Measurements from ENCODE around the gene SWAP70.

SWAP70 gene

DNA sequence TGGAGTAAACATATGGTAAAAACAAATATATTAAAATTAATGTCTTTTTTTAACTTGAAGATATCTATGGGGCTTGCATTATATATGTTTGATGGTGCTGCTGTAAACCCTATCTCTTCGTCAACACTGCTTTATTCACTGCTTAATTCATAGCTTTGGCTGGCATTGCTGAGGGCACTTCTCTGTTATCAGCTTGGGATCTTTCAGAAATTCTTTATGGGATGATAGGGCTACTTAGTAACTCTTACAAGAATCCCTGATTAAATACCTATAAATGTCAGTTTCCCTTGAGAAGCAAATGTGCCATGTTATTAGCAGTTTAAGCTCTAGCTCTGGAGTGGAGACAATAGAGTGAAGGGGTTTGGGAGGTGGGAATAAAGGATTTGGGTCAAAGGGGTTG is 112.3 kb downstream of the SWAP70 start:
- DNase-seq (ENCODE audit: low read depth), result no peak

DNA sequence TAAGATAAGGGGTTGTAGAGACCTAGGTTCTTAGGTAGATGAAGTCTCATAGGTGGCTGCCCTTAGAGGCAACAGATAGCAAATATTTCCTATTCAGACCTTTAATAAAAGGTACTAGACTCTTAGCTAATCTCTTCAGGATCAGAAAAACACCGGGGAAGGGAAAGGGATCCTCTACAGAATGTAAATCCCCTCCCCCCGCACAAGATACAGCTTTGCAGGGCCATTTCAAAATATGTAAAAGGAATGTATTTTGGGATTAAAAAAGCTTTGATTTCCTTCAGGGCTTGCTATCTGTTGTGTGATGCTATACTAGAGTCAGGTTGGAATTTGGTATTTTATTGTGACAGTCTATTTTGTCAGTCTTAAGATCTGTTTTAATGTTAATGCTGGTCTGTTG is 113.2 kb downstream of the SWAP70 start:
- DNase-seq (ENCODE audit: low read depth), result no peak

DNA sequence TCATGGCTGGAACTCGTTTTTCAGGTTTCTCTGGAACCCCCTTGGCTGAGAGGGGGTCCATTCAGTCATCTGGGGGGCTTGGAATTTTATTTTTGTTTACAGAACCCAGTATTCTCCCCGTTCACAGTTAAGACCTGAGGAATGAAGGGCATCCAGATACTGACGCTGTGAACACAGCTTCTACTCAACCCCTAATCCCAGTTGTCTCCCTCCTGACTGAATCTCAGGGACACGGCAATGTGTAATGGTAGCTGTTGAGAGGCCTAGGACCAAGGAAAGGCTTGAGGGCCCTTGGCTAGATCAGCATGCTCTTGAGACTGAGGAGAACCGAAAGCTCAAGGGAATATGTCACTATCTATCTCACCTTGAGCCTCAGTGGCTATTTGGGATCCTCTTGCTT is 113.6 kb downstream of the SWAP70 start:
- no peak for DNase-seq (ENCODE audit: low read depth)

DNA sequence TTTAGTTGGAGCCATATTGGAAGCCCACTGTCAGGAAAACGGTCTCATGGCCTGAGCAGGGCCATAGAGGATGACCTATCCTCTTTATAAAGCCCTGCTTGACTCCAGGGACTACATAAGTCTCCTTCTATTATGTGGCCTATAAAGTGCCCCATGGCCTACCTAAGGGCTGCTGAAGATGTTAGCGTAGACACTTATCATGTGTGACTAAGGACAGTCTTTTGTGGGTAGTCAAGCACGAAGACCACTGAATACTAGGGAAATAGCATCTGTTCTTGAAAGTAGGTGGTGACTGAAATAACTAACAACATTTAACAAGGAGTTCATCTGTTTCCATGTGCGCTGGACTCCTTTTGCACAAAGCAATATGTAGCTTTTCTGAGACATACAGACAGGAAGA is 117.1 kb downstream of the SWAP70 start:
- DNase-seq (ENCODE audit: low read depth), result no peak

DNA sequence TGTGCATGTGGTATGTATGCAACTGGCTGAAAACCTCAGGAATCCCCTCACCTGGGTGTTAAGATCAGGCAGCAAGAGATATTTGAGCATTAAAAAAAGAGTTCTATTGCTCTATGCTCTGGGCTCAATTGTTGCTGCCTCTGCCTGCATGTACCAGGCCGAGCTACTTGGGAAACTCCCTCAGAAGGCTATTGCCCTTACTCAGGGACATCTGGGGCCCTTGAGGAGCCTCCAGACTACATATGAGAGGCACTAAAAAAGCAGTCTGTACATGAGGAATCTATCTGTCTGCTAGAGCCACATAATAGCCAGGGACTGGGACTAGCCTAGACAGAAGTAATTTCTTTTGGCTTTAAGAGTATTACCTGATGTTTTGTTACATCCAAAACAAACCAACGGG is 120.1 kb downstream of the SWAP70 start:
- DNase-seq (ENCODE audit: low read depth), result no peak

DNA sequence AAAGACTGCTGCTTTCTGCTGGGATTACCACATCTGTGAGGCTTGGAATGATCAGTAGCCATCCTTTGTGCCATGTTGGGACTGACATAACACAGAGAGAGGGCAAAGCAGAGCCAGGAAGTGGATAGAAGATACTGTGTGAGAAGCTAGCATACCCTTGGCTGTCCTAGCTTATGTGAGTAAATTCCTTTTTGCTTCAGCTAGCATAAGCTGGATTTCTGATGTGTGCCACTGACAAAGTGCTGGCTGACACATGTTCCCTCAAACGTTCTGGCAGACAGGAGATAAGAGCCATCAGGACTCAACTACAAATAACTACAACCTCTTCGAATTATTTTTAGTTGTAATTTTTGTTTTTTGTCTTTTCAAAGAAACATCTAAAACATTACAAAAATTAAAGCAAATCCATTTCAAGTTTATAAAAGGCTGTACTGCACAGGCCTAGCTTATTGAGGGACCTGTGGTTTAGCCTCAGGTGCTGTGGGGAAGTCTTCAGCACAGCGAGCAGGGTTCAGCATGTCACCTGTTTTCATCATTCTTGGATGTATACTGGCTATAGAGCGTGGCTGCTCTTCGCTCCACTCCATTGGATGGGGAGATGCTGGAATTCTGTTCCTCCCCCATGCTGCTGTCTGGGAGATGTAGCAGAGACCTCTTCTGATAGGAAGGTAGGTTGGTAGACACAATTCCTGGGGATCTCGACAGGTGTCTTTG is 120.9 kb downstream of the SWAP70 start:
- DNase-seq (ENCODE audit: low read depth), result no peak

DNA sequence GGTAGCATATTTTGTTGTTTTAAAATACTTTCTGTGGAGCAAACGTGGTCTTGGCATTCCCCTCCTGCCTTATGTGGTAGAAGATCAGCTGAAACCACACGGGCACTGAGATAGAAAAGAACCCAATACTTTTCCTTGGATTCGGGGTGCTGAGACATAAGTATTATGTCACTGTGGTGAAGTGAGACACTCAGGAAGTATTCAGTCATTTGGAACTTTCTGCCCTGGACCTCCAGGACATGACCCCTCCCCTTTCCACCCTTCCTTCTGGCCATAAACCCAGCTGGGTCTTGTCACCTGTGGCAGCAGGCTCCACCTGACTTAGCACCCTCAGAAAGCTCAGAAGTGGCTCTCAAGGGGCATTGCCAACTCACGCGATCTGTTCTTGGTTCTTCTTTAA is 123.4 kb downstream of the SWAP70 start:
- DNase-seq (ENCODE audit: low read depth), result no peak

DNA sequence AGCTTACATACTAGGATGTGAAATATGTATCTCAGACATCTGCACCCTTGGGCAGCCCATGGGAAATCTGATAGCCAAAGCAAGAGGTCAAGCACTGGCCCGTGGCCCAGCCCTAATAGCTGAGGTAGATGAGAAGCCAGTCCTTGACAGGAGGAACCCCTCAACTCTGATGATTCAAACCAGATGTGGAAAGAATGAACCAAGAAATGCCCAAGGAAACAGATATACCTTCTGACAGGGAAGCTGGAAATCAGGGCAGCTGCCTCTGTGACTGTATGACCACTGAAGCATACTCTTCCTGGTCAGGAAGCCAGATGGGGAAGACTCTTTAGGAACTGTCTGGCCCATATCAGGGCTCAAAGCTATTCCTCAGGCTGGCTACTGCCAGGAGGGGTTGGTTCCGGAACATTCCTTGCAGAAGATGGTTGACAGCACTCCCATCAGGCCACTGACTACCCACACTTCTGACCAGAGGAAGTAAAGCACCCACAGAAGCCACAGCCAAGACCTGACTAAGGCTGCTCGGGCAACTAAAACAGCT is 124.2 kb downstream of the SWAP70 start:
- no peak for DNase-seq (ENCODE audit: low read depth)

DNA sequence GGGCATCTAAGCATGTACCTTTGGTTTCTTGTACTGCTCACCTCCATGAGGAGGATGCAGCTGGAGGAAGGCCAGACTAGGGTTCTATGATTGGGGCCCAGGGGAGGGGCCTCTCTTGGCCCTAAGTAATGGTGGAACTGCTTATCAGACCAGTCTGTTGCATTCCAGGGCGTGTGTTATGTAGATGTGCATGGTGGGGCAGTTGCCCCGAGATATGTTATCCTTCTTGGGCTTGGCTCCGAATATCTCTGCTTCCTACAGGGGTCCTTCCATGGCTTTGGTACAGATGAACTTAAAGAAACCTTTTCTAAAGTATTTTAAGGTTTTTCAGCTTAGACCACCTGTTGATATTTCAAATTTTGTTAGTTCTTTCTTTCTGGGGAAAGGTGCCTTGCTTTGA is 126.0 kb downstream of the SWAP70 start:
- no peak for DNase-seq (ENCODE audit: low read depth)

DNA sequence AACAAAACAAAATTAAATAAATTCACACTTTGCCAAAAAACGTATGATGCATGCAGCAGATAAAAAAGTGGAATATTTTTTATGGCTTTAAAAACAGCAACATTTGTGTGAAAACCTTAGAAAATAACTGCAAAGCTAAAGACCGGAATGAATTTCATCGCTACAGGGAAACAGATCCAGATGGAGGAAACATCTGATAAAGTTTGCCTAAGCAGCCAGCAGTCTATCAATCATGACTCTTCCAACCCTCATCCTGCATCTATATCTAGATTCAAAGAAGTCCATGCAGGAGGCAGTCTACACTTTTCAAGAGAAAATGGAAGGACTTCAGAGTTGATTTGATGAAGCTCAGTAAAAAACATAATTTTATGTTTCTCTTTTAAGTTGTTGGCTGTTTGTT is 126.8 kb downstream of the SWAP70 start:
- no peak for DNase-seq (ENCODE audit: low read depth)

DNA sequence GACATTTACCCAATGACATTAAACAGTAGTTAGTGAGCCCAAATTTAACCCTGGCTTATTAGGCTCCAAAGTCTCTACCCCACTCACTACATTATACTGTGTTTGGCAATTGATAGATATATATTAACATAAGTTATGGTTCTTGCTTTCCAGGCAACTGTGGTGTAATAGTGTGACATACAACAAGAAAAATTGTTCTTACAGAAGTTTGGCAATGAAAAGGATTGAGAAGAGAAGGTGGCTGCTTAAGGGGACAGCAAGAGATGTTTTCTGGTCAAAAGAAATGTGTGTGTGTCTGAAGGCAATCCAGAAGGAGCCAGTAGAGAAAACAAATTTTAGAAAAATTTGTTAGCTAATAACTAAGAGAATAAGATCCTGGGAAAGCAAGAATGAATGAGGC is 132.4 kb downstream of the SWAP70 start:
- DNase-seq (ENCODE audit: low read depth), result no peak

DNA sequence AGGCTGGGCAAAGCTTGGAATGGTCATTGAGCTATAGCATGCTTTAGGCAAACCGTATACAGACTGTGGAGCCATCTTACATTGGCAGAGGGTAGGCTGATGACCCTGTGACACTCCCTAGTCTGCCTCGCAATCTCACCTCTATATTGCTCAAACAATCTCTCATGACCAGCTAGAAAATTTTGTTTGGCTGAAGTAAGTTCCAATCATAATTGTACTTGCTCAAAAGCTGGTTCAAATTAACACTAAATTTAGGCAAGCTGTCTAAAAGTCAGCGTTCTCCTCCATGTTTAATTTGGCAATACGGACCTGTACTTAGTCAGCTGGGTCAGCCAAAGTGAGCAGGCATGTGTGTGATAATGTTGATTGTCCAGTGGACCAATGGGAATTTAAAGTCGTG is 133.0 kb downstream of the SWAP70 start:
- DNase-seq (ENCODE audit: low read depth), result no peak

DNA sequence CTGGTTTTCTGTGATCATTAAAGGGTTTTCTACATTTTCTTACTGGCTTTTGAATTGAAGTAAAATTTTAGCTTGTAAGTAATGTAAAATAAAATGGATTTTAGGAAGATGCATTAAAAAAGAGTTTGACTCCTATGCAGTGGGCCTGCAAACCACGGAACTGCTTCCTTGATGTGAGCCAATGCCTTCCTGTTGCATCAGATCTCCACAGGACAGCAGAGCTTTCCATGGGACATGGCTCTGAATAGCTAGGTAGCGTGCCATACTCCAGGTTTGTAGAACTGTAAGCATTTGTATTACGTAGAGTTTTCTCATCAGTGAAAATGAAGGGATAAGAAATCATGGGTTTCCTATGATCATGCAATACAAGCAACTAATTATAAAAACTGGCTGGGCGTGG is 133.4 kb downstream of the SWAP70 start:
- DNase-seq (ENCODE audit: low read depth), result no peak

DNA sequence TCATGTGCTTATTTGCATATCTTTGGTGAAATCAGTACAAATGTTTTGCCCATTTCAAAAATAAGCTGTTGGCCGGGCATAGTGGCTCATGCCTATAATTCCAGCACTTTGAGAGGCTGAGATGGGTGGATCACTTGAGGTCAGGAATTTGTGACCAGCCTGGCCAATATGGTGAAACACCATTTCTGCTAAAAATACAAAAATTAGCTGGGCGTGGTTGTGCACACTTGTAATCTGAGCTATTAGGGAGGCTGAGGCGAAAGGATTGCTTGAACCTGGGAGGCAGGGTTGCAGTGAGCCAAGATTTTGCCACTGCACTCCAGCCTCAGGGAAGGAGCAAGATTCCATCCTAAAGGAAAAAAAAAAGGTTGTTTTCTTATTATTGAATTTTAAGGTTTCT is 136.0 kb downstream of the SWAP70 start:
- DNase-seq (ENCODE audit: low read depth), result no peak

DNA sequence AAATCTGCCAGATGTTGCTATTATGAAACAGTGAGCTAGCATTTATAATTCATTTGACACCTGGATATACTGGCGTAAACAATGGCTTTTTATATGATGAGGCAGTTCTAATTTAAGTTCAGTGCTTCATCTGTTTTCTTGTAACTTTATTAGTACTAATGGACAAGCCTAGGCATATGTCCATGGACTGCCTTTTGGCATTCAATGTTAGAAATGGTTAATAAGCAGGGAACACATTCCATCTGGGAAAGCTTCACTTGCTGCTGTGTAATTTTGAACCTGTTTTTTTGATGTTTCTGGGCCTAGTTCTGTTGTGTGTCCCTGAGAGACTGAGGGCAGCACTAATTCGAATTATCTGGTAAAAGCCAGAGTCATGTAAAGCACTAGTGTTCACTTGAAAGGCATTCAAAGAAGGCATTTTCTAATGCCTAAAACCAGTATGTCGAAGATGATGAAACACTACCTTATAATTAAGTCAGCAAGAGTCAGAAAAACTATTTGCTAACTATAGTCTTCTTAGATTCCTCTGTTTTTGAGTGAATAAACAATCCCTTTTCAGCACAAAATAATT is 138.5 kb downstream of the SWAP70 start:
- DNase-seq (ENCODE audit: low read depth), result no peak
